Astrocyte (in vitro differentiated cells and primary cell): ENCODE results near the gene UGT1A10. TPM values are rescaled to one million over a fixed set of nuclear protein-coding genes. Genes with fewer than 3 reads are reported as not detected.

Source experiments
- DNase-seq: peaks from one replicate; pipeline ENCODE4 v3.0.0-alpha.2; 2010; ENCODE audit warnings: low read depth
- FAIRE-seq: peaks from 2 replicates; lab custom pipeline; 2011; peaks lifted over from hg19 to GRCh38; lab: Jason Lieb, UNC
- H2AFZ ChIP-seq: 2 replicates; pipeline ENCODE4 v1.6.0; 2012; ENCODE audit warnings: low read depth, low read length, inconsistent platforms
- H3K27ac ChIP-seq: 2 replicates; pipeline ENCODE4 v1.5.1; 2011; ENCODE audit warnings: low read depth, low read length, inconsistent platforms
- H3K27me3 ChIP-seq: 2 replicates; pipeline ENCODE4 v1.6.0; 2011; ENCODE audit warnings: low read length, inconsistent platforms; ENCODE audit not compliant: insufficient read depth
- H3K36me3 ChIP-seq: 2 replicates; pipeline ENCODE4 v1.5.1; 2011; ENCODE audit warnings: low read length, inconsistent platforms; ENCODE audit not compliant: insufficient read depth
- H3K4me1 ChIP-seq: 2 replicates; pipeline ENCODE4 v1.5.1; 2011; ENCODE audit warnings: low read length, inconsistent platforms; ENCODE audit not compliant: insufficient read depth
- H3K4me2 ChIP-seq: 2 replicates; pipeline ENCODE4 v1.6.0; 2012; ENCODE audit warnings: low read length, inconsistent platforms
- H3K4me3 ChIP-seq: 2 replicates; pipeline ENCODE4 v1.5.1; 2011; ENCODE audit warnings: low read depth, mild to moderate bottlenecking, low read length, inconsistent platforms; ENCODE audit not compliant: insufficient read depth
- H3K79me2 ChIP-seq: 2 replicates; pipeline ENCODE4 v1.6.0; 2012; ENCODE audit warnings: mild to moderate bottlenecking, low read length, inconsistent platforms; ENCODE audit not compliant: insufficient read depth
- H3K9ac ChIP-seq: 2 replicates; pipeline ENCODE4 v1.6.0; 2012; ENCODE audit warnings: mild to moderate bottlenecking, low read length, inconsistent platforms
- H3K9me3 ChIP-seq: 2 replicates; pipeline ENCODE4 v1.5.1; 2012; ENCODE audit warnings: low read depth, mild to moderate bottlenecking, low read length, inconsistent platforms; ENCODE audit not compliant: insufficient read depth
- H4K20me1 ChIP-seq: 2 replicates; pipeline ENCODE4 v1.6.0; 2012; ENCODE audit warnings: low read length, inconsistent platforms; ENCODE audit not compliant: insufficient read depth
- H3K27ac Mint-ChIP-seq: one replicate; pipeline ENCODE4 v1.8.0; 2021; ENCODE audit warnings: mild to moderate bottlenecking, mixed read lengths; ENCODE audit not compliant: unreplicated experiment
- H3K27me3 Mint-ChIP-seq: one replicate; pipeline ENCODE4 v1.8.0; 2021; ENCODE audit warnings: low read depth, mixed read lengths; ENCODE audit not compliant: unreplicated experiment
- H3K36me3 Mint-ChIP-seq: one replicate; pipeline ENCODE4 v1.8.0; 2021; ENCODE audit warnings: low read depth, mixed read lengths; ENCODE audit not compliant: unreplicated experiment
- H3K4me1 Mint-ChIP-seq: one replicate; pipeline ENCODE4 v1.8.0; 2021; ENCODE audit warnings: low read depth, mixed read lengths; ENCODE audit not compliant: unreplicated experiment
- H3K4me3 Mint-ChIP-seq: one replicate; pipeline ENCODE4 v1.8.0; 2021; ENCODE audit warnings: mild to moderate bottlenecking, moderate library complexity, mixed read lengths; ENCODE audit not compliant: unreplicated experiment
- H3K9me3 Mint-ChIP-seq: one replicate; pipeline ENCODE4 v1.8.0; 2021; ENCODE audit warnings: mild to moderate bottlenecking, mixed read lengths; ENCODE audit not compliant: unreplicated experiment
- EZH2 ChIP-seq: IDR thresholded peaks from 2 replicates; pipeline ENCODE4 v1.6.1; 2012; ENCODE audit warnings: mild to moderate bottlenecking, low read length, inconsistent platforms; ENCODE audit not compliant: insufficient read depth
- total RNA-seq: library from RNA; stranded (reverse); gene quantifications from 2 replicates; pipeline ENCODE4 v1.2.1, GENCODE V29; 2021
- TF ChIP-seq, protein P1 (sequence below): IDR thresholded peaks from 2 replicates; pipeline ENCODE4 v1.5.1; 2011; ENCODE audit warnings: low read depth, mild to moderate bottlenecking, inconsistent platforms, low read length, moderate library complexity; ENCODE audit not compliant: insufficient read depth

Gene UGT1A10
- total RNA-seq, 1 donor from 2014 or later = not detected

DNA sequence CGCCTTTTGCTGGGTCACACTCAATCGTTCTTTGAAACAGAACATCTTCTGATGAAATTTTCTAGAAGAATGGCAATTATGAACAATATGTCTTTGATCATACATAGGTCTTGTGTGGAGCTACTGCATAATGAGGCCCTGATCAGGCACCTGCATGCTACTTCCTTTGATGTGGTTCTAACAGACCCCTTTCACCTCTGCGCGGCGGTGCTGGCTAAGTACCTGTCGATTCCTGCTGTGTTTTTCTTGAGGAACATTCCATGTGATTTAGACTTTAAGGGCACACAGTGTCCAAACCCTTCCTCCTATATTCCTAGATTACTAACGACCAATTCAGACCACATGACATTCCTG, 77.0 kb downstream of the UGT1A10 start:
- H3K36me3 Mint-ChIP-seq = no peaks in the 10 kb centered on the region

DNA sequence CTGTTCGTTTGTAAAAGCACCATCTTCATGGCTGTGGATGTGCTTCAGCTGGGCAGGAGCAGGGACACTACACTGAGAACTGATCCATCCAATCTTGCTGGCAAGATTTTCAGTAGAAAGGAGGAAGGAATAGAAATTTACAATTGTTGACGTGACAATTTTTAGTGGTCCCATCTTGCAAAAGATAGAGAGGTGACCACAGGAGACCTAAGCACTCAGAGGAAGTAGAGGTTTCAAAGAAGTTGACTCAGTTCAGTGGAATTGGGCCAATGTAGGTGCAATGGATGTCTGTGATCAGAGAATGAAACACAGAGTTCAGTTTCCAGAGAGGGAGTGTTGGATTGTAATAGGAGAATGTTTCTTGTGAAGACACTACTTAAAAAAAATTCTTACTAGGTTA, 77.9 kb downstream of the UGT1A10 start:
- TF ChIP-seq, protein P1, sequence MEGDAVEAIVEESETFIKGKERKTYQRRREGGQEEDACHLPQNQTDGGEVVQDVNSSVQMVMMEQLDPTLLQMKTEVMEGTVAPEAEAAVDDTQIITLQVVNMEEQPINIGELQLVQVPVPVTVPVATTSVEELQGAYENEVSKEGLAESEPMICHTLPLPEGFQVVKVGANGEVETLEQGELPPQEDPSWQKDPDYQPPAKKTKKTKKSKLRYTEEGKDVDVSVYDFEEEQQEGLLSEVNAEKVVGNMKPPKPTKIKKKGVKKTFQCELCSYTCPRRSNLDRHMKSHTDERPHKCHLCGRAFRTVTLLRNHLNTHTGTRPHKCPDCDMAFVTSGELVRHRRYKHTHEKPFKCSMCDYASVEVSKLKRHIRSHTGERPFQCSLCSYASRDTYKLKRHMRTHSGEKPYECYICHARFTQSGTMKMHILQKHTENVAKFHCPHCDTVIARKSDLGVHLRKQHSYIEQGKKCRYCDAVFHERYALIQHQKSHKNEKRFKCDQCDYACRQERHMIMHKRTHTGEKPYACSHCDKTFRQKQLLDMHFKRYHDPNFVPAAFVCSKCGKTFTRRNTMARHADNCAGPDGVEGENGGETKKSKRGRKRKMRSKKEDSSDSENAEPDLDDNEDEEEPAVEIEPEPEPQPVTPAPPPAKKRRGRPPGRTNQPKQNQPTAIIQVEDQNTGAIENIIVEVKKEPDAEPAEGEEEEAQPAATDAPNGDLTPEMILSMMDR = no peak
- TF ChIP-seq EZH2 = no peak
- no peak for FAIRE-seq

More for the DNA sequence above, 77.0 kb downstream of the UGT1A10 start:
- Mint-ChIP-seq H3K27me3 (peaks cover 24% of the 10 kb centered on the region), H3K4me3 (no peak overlapping the region), H3K27ac (no peak overlapping the region), H3K4me1 (no peaks in the 10 kb centered on the region), H3K9me3 (peaks cover 2% of the 10 kb centered on the region)
- no peaks in the 10 kb centered on the region for H3K27me3 ChIP-seq
- TF ChIP-seq EZH2 = no peak
- TF ChIP-seq, protein P1 = no peak
- H2AFZ ChIP-seq = no peak overlapping the region
- no peaks in the 10 kb centered on the region for H3K36me3 ChIP-seq
- no peaks in the 10 kb centered on the region for H3K79me2 ChIP-seq
- H3K9me3 ChIP-seq = no peaks in the 10 kb centered on the region
- no peak overlapping the region for H3K4me2 ChIP-seq
- H3K4me1 ChIP-seq = peaks cover under 1% of the 10 kb centered on the region
- no peak overlapping the region for H3K4me3 ChIP-seq
- DNase-seq (no peak), FAIRE-seq (no peak)
- H4K20me1 ChIP-seq = no peaks in the 10 kb centered on the region
- no peak overlapping the region for H3K27ac ChIP-seq
- no peak overlapping the region for H3K9ac ChIP-seq

DNA sequence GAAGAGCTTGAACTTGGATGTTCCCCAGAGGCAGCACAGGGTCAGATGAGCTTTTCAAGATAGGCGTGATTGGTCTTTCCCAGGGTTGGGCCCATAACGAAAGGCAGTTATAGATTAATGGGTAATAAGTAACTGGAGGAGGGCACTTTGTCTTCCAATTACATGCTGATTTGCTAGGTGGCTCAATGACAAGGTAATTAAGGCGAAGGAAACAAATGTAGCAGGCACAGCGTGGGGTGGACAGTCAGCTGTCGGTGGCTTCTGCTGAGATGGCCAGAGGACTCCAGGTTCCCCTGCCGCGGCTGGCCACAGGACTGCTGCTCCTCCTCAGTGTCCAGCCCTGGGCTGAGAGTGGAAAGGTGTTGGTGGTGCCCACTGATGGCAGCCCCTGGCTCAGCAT, 82.3 kb downstream of the UGT1A10 start, which contains the start of gene UGT1A4:
Gene UGT1A4, plus strand, starts transcription at position 185 of the 400 bp plus-strand sequence. Its CDS starts 85 bp downstream, at position 270.
- Mint-ChIP-seq H3K36me3 (no peaks in the 10 kb centered on the region), H3K4me3 (no peak within 1 kb of the TSS), H3K9me3 (peaks cover 2% of the 10 kb centered on the region), H3K27me3 (peaks cover 23% of the 10 kb centered on the region), H3K27ac (no peak within 1 kb of the TSS), H3K4me1 (no peaks in the 10 kb centered on the region)
- Histone ChIP-seq H2AFZ (no peak within 1 kb of the TSS), H3K27ac (no peak within 1 kb of the TSS), H3K27me3 (no peaks in the 10 kb centered on the region), H3K4me2 (no peak within 1 kb of the TSS), H3K4me3 (no peak within 1 kb of the TSS), H3K9me3 (no peaks in the 10 kb centered on the region), H3K79me2 (no peaks in the 10 kb centered on the region), H3K9ac (no peak within 1 kb of the TSS), H3K36me3 (no peaks in the 10 kb centered on the region), H4K20me1 (no peaks in the 10 kb centered on the region), H3K4me1 (no peaks in the 10 kb centered on the region)
- no peak for TF ChIP-seq EZH2
- TF ChIP-seq, protein P1 = no peak
- no peak for DNase-seq
- no peak for FAIRE-seq

More for the DNA sequence above, 77.9 kb downstream of the UGT1A10 start:
- no peak overlapping the region for H2AFZ ChIP-seq
- H4K20me1 ChIP-seq = no peaks in the 10 kb centered on the region
- Mint-ChIP-seq H3K4me1 (no peaks in the 10 kb centered on the region), H3K27me3 (peaks cover 29% of the 10 kb centered on the region), H3K4me3 (no peak overlapping the region), H3K9me3 (peaks cover 2% of the 10 kb centered on the region), H3K27ac (no peak overlapping the region), H3K36me3 (no peaks in the 10 kb centered on the region)
- no peaks in the 10 kb centered on the region for H3K9me3 ChIP-seq
- no peaks in the 10 kb centered on the region for H3K79me2 ChIP-seq
- H3K27ac ChIP-seq = no peak overlapping the region
- no peak for DNase-seq
- no peak overlapping the region for H3K4me2 ChIP-seq
- no peak overlapping the region for H3K9ac ChIP-seq
- H3K4me1 ChIP-seq = no peaks in the 10 kb centered on the region
- no peaks in the 10 kb centered on the region for H3K36me3 ChIP-seq
- no peaks in the 10 kb centered on the region for H3K27me3 ChIP-seq
- no peak overlapping the region for H3K4me3 ChIP-seq
